Upper lobe of left lung (tissue), 4 donors: ENCODE measurements around the gene MTG1.

ENCODE experiments used
- POLR2A ChIP-seq, 4 donors: fragments of 450-650 bp; IDR thresholded peaks; one replicate each; pipeline ENCODE4 v1.5.1; 2016 to 2017; ENCODE audit warnings: antibody characterized with exemption in 4 of 4, mild to moderate bottlenecking in 2 of 4
- POLR2AphosphoS5 ChIP-seq, 2 donors: sonication (generic); formaldehyde crosslinking; IDR thresholded peaks; one replicate each; pipeline ENCODE4 v1.5.1; 2017; ENCODE audit warnings: antibody characterized with exemption in 2 of 2

DNA sequence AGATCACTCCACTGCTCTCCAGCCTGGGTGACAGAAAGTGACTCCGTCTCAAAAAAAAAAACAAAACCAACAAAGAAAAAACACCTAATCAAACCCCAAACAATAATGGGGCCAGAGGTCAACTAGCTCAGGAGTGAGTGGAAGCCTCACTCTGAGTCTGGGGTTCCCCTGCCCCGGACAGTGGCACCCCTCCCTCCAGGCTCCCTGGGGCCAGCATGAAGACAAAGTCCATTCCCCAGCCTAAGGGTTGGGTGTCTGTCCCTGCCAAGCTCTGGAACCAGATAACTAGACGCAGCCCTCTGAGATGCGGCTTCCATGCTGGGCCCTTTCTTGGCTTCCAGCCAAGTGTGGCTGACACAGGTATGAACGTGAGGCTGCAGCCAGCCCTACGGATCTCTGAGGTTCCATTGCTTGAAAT, 34.4 kb upstream of the MTG1 start:
- TF ChIP-seq POLR2AphosphoS5 (IDR thresholded peaks at IDR 0.05) (no peak), POLR2A (IDR thresholded peaks at IDR 0.05) (no peak)
